CD4-positive, alpha-beta T cell treated with Interleukin-4 for 4 hours (primary cell): ENCODE results near the gene GOLGA2.
A peak's percentile ranks its signal among the peaks of the same experiment; 100 is the strongest.
"Not testable (repeated sequence)": the region's sequence is repeated elsewhere in the genome, so short reads cannot be mapped to it uniquely, and the experiment has no call there.

Experiments
- DNase-seq: peaks from one replicate; pipeline ENCODE4 v3.0.0-alpha.2; 2020

Gene GOLGA2

GRCh38 chr9:128288273-128289004, 12.6 kb upstream of the GOLGA2 start:
- no peak for DNase-seq

GRCh38 chr9:128286440-128286839, 10.6 kb upstream of the GOLGA2 start:
- DNase-seq = no peak

- DNase-seq = no peak
Observed at GRCh38 chr9:128285033-128285784, 9.4 kb upstream of the GOLGA2 start.

GRCh38 chr9:128282500-128282899, 6.7 kb upstream of the GOLGA2 start:
- no peak for DNase-seq

- no peak for DNase-seq
Observed at GRCh38 chr9:128280084-128280622, 4.3 kb upstream of the GOLGA2 start.

GRCh38 chr9:128279088-128280073, 3.6 kb upstream of the GOLGA2 start:
- DNase-seq = not testable (repeated sequence)

- DNase-seq = no peak
Observed at GRCh38 chr9:128276574-128277270, 915 bp upstream of the GOLGA2 start.

GRCh38 chr9:128276008-128276573, 284 bp upstream of the GOLGA2 start, which contains the start of gene SWI5:
Gene SWI5 (plus strand): TSS chr9:128276276.
- DNase-seq = peak; percentile 99

- DNase-seq = no peak
Observed at GRCh38 chr9:128274245-128274644, 1.6 kb downstream of the GOLGA2 start.

GRCh38 chr9:128271512-128271911, 4.3 kb downstream of the GOLGA2 start:
- DNase-seq = no peak

- no peak for DNase-seq
Observed at GRCh38 chr9:128271112-128271511, 4.7 kb downstream of the GOLGA2 start.

GRCh38 chr9:128266868-128267590, 8.8 kb downstream of the GOLGA2 start:
- no peak for DNase-seq

- DNase-seq = no peak
Observed at GRCh38 chr9:128265348-128265847, 10.4 kb downstream of the GOLGA2 start.

- no peak for DNase-seq
Observed at GRCh38 chr9:128262687-128263086, 13.1 kb downstream of the GOLGA2 start.

GRCh38 chr9:128260340-128260739, 15.5 kb downstream of the GOLGA2 start:
- DNase-seq = no peak

- no peak for DNase-seq
Observed at GRCh38 chr9:128259156-128259555, 16.7 kb downstream of the GOLGA2 start.

- no peak for DNase-seq
Observed at GRCh38 chr9:128258326-128258725, 17.5 kb downstream of the GOLGA2 start.

GRCh38 chr9:128257907-128258306, 17.9 kb downstream of the GOLGA2 start:
- no peak for DNase-seq

GRCh38 chr9:128257086-128257825, 18.6 kb downstream of the GOLGA2 start:
- no peak for DNase-seq
